Smooth muscle cell (in vitro differentiated cells): ENCODE measurements around the gene GNB1L. TPM values are rescaled to one million over a fixed set of nuclear protein-coding genes. Genes with fewer than 3 reads are reported as not detected.

Experiments
- DNase-seq: peaks from one replicate; lab custom pipeline; 2025; ENCODE audit not compliant: unreplicated experiment; lab: John Stamatoyannopoulos, UW
- H2AFZ ChIP-seq: fragments of 200-600 bp; sonication (generic); 2 replicates; pipeline ENCODE4 v1.6.0; 2016; ENCODE audit warnings: antibody characterized with exemption, low read depth, mild to moderate bottlenecking
- H3F3A ChIP-seq: fragments of 200-600 bp; sonication (generic); 2 replicates; pipeline ENCODE4 v1.6.0; 2017; ENCODE audit warnings: antibody characterized with exemption, low read depth
- H3K27ac ChIP-seq: fragments of 200-600 bp; sonication (generic); 2 replicates; pipeline ENCODE4 v1.5.1; 2016; ENCODE audit warnings: low read depth, mild to moderate bottlenecking
- H3K27me3 ChIP-seq: fragments of 200-600 bp; sonication (generic); 2 replicates; pipeline ENCODE4 v1.6.1; 2016; ENCODE audit warnings: low read depth, mild to moderate bottlenecking
- H3K36me3 ChIP-seq: fragments of 200-600 bp; sonication (generic); 2 replicates; pipeline ENCODE4 v1.5.1; 2016; ENCODE audit warnings: low read depth
- H3K4me1 ChIP-seq: fragments of 200-600 bp; sonication (generic); 2 replicates; pipeline ENCODE4 v1.5.1; 2016; ENCODE audit warnings: low read depth
- H3K4me2 ChIP-seq: fragments of 200-600 bp; sonication (generic); 2 replicates; pipeline ENCODE4 v1.6.0; 2016; ENCODE audit warnings: mild to moderate bottlenecking
- H3K4me3 ChIP-seq: fragments of 200-600 bp; sonication (generic); 2 replicates; pipeline ENCODE4 v1.5.1; 2016; ENCODE audit warnings: mild to moderate bottlenecking
- H3K79me2 ChIP-seq: fragments of 200-600 bp; sonication (generic); 2 replicates; pipeline ENCODE4 v1.6.0; 2016; ENCODE audit warnings: low read depth, mild to moderate bottlenecking
- H3K9ac ChIP-seq: fragments of 200-600 bp; sonication (generic); 2 replicates; pipeline ENCODE4 v1.6.0; 2016; ENCODE audit warnings: low read depth
- H3K9me3 ChIP-seq: fragments of 200-600 bp; sonication (generic); replicated peaks from 2 replicates; pipeline ENCODE4 v1.5.1; 2016; ENCODE audit warnings: low read depth
- H4K20me1 ChIP-seq: fragments of 200-600 bp; sonication (generic); 2 replicates; pipeline ENCODE4 v1.6.0; 2016; ENCODE audit warnings: low read depth
- CTCF ChIP-seq: fragments of 200-600 bp; sonication (generic); IDR thresholded peaks from 2 replicates; pipeline ENCODE4 v1.5.1; 2017; ENCODE audit warnings: borderline replicate concordance, mild to moderate bottlenecking, antibody characterized with exemption; ENCODE audit not compliant: insufficient read depth, poor library complexity, severe bottlenecking
- WGBS: methylation state at CpG from one replicate; pipeline ENCODE4 v1.1.7; 2016; ENCODE audit warnings: low lambda C conversion rate; 5-methylcytosine and 5-hydroxymethylcytosine counted together
- polyA plus RNA-seq: library from polyadenylated mRNA; unstranded; fragments of >200 nt; fragmentation: Nextera tagmentation; extraction: Ambion mirVana; gene quantifications from 2 replicates; pipeline ENCODE4 v1.2.1, GENCODE V29; 2016
- total RNA-seq: library from RNA; depleted of rRNA; stranded (reverse); fragments of >200 nt; gene quantifications from 2 replicates; pipeline ENCODE4 v1.2.3, GENCODE V29; 2014

The GNB1L gene
- total and polyA plus RNA-seq, 2 experiments from 2014 or later: 4.1 to 7.4 TPM

- DNase-seq: no peak
- Histone ChIP-seq H3K27me3 (no peaks in the 10 kb centered on the region), H3K36me3 (no peaks in the 10 kb centered on the region), H3K4me1 (peaks cover 17% of the 10 kb centered on the region), H3K4me2 (no peak overlapping the region), H3K27ac (peak overlapping the region; percentile 64), H4K20me1 (no peaks in the 10 kb centered on the region), H3F3A (peaks cover 7% of the 10 kb centered on the region), H3K9me3 (no peaks in the 10 kb centered on the region), H2AFZ (no peak overlapping the region), H3K79me2 (no peaks in the 10 kb centered on the region), H3K4me3 (no peak overlapping the region), H3K9ac (no peak overlapping the region)
- WGBS: 88% methylated on average over 26 of the region's 26 CpGs
- TF ChIP-seq CTCF: no peak
These were observed 28.0 kb upstream of the GNB1L start for GRCh38 chr22:19882446-19883381.

- Histone ChIP-seq H3K4me1 (peaks cover 17% of the 10 kb centered on the region), H3F3A (peaks cover 7% of the 10 kb centered on the region), H3K9ac (peak overlapping the region; percentile 50), H4K20me1 (no peaks in the 10 kb centered on the region), H3K4me3 (no peak overlapping the region), H3K36me3 (no peaks in the 10 kb centered on the region), H3K27ac (peak overlapping the region; percentile 64), H3K79me2 (no peaks in the 10 kb centered on the region), H3K4me2 (peak overlapping the region; percentile 80), H3K27me3 (no peaks in the 10 kb centered on the region), H2AFZ (no peak overlapping the region), H3K9me3 (no peaks in the 10 kb centered on the region)
- WGBS: 21% methylated on average over 27 of the region's 27 CpGs
- TF ChIP-seq CTCF: no peak
- DNase-seq: no peak
These were observed 26.3 kb upstream of the GNB1L start for GRCh38 chr22:19880786-19881569.

- Histone ChIP-seq H3F3A (peaks cover 7% of the 10 kb centered on the region), H3K4me2 (peak overlapping the region; percentile 80), H3K36me3 (no peaks in the 10 kb centered on the region), H3K9ac (peak overlapping the region; percentile 50), H3K27me3 (no peaks in the 10 kb centered on the region), H2AFZ (no peak overlapping the region), H3K4me1 (peaks cover 17% of the 10 kb centered on the region), H3K27ac (no peak overlapping the region), H4K20me1 (no peaks in the 10 kb centered on the region), H3K9me3 (no peaks in the 10 kb centered on the region), H3K79me2 (no peaks in the 10 kb centered on the region), H3K4me3 (no peak overlapping the region)
- 89% methylated on average over 34 of the region's 34 CpGs for WGBS
- no peak for TF ChIP-seq CTCF
- DNase-seq: no peak
These were observed 25.5 kb upstream of the GNB1L start for GRCh38 chr22:19879992-19880785.
